HepG2 (cell line): ENCODE results near the gene NPW. TPM values are rescaled to one million over a fixed set of nuclear protein-coding genes. Genes with fewer than 3 reads are reported as not detected.

Experiments
- CC2D1A ChIP-seq: sonication (generic); formaldehyde crosslinking; IDR thresholded peaks from 2 replicates; pipeline ENCODE4 v1.8.1; 2023; ENCODE audit warnings: mild to moderate bottlenecking, missing genetic modification reagents
- GTF3A ChIP-seq: sonication (generic); formaldehyde crosslinking; conservative IDR thresholded peaks from 2 replicates; pipeline ENCODE4 v1.4.0; 2020; ENCODE audit warnings: mild to moderate bottlenecking, missing genetic modification reagents
- HNRNPH1 ChIP-seq: fragments of 200-400 bp; formaldehyde crosslinking; optimal IDR thresholded peaks from 2 replicates; pipeline ENCODE3; 2017; ENCODE audit warnings: mild to moderate bottlenecking, low read depth, low read length
- HOXA3 ChIP-seq: sonication (generic); formaldehyde crosslinking; IDR thresholded peaks from 2 replicates; pipeline ENCODE4 v1.5.0; 2020; ENCODE audit warnings: missing genetic modification reagents
- RXRA ChIP-seq: sonication (generic); formaldehyde crosslinking; IDR thresholded peaks from 2 replicates; pipeline ENCODE4 v1.5.1; 2020; ENCODE audit warnings: missing genetic modification reagents
- SMARCC2 ChIP-seq: fragments of 450-650 bp; IDR thresholded peaks from 2 replicates; pipeline ENCODE4 v1.6.1; 2017; ENCODE audit warnings: antibody characterized with exemption, mild to moderate bottlenecking
- ZNF251 ChIP-seq: sonication (generic); formaldehyde crosslinking; IDR thresholded peaks from 2 replicates; pipeline ENCODE4 v1.9.0; 2021; ENCODE audit warnings: mild to moderate bottlenecking, missing genetic modification reagents
- ZNF609 ChIP-seq: sonication (generic); formaldehyde crosslinking; IDR thresholded peaks from 2 replicates; pipeline ENCODE4 v1.4.0; 2020; ENCODE audit warnings: mild to moderate bottlenecking, missing genetic modification reagents, borderline replicate concordance
- polyA plus RNA-seq, 8 experiments: library from polyadenylated mRNA; depleted of rRNA in 3 of 8; stranded (reverse) in 7 of 8; unstranded in 1 of 8; fragments of >200 nt; fragmentation: Illumina TruSeq in 4 of 8; extraction: Trizol in 4 of 8; gene quantifications; 2 replicates each; pipeline versions ENCODE4 v1.2.1 to v1.2.3, GENCODE V29; 2011 to 2016; ENCODE audit warnings: low read depth in 4 of 8, missing spikeins in 1 of 8, mixed read lengths in 1 of 8; ENCODE audit not compliant: insufficient read depth in 1 of 8
- total RNA-seq, 5 experiments: library from RNA; depleted of rRNA; stranded (reverse); fragments of >200 nt; fragmentation: Illumina TruSeq; extraction: Trizol; gene quantifications; 2 replicates each; pipeline ENCODE4 v1.2.3, GENCODE V29; 2016; ENCODE audit warnings: low read depth in 1 of 5
- TF ChIP-seq, protein P1 (sequence below): sonication (generic); formaldehyde crosslinking; IDR thresholded peaks from 2 replicates; pipeline ENCODE4 v1.4.0; 2020; ENCODE audit warnings: mild to moderate bottlenecking, low read depth, missing genetic modification reagents
- TF ChIP-seq, protein P2 (sequence below): sonication (generic); formaldehyde crosslinking; IDR thresholded peaks from 2 replicates; pipeline ENCODE4 v1.4.0; 2020; ENCODE audit warnings: missing genetic modification reagents

Gene NPW
- total and polyA plus RNA-seq, 2 of the 13 experiments (the other 11 are each of a cell fraction or from before 2014, with no cell fraction given) = 0.24 to 0.97 TPM

- peak; percentile 61 for TF ChIP-seq ZNF609 (CRISPR knock-in tag)
- peak; percentile 93; the same call in 1 of the 2 replicates for TF ChIP-seq GTF3A (CRISPR knock-in tag)
- TF ChIP-seq HOXA3 (CRISPR knock-in tag) = peak; percentile 94
- no peak for TF ChIP-seq HNRNPH1
- TF ChIP-seq ZNF251 (CRISPR knock-in tag) = no peak
- no peak for TF ChIP-seq SMARCC2
- peak; percentile 42 for TF ChIP-seq RXRA (CRISPR knock-in tag)
- TF ChIP-seq, protein P1, sequence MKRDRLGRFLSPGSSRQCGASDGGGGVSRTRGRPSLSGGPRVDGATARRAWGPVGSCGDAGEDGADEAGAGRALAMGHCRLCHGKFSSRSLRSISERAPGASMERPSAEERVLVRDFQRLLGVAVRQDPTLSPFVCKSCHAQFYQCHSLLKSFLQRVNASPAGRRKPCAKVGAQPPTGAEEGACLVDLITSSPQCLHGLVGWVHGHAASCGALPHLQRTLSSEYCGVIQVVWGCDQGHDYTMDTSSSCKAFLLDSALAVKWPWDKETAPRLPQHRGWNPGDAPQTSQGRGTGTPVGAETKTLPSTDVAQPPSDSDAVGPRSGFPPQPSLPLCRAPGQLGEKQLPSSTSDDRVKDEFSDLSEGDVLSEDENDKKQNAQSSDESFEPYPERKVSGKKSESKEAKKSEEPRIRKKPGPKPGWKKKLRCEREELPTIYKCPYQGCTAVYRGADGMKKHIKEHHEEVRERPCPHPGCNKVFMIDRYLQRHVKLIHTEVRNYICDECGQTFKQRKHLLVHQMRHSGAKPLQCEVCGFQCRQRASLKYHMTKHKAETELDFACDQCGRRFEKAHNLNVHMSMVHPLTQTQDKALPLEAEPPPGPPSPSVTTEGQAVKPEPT (CRISPR knock-in tag) = no peak
- TF ChIP-seq, protein P2, sequence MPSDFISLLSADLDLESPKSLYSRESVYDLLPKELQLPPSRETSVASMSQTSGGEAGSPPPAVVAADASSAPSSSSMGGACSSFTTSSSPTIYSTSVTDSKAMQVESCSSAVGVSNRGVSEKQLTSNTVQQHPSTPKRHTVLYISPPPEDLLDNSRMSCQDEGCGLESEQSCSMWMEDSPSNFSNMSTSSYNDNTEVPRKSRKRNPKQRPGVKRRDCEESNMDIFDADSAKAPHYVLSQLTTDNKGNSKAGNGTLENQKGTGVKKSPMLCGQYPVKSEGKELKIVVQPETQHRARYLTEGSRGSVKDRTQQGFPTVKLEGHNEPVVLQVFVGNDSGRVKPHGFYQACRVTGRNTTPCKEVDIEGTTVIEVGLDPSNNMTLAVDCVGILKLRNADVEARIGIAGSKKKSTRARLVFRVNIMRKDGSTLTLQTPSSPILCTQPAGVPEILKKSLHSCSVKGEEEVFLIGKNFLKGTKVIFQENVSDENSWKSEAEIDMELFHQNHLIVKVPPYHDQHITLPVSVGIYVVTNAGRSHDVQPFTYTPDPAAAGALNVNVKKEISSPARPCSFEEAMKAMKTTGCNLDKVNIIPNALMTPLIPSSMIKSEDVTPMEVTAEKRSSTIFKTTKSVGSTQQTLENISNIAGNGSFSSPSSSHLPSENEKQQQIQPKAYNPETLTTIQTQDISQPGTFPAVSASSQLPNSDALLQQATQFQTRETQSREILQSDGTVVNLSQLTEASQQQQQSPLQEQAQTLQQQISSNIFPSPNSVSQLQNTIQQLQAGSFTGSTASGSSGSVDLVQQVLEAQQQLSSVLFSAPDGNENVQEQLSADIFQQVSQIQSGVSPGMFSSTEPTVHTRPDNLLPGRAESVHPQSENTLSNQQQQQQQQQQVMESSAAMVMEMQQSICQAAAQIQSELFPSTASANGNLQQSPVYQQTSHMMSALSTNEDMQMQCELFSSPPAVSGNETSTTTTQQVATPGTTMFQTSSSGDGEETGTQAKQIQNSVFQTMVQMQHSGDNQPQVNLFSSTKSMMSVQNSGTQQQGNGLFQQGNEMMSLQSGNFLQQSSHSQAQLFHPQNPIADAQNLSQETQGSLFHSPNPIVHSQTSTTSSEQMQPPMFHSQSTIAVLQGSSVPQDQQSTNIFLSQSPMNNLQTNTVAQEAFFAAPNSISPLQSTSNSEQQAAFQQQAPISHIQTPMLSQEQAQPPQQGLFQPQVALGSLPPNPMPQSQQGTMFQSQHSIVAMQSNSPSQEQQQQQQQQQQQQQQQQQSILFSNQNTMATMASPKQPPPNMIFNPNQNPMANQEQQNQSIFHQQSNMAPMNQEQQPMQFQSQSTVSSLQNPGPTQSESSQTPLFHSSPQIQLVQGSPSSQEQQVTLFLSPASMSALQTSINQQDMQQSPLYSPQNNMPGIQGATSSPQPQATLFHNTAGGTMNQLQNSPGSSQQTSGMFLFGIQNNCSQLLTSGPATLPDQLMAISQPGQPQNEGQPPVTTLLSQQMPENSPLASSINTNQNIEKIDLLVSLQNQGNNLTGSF (CRISPR knock-in tag) = peak; percentile 36; the same call in 1 of the 2 replicates
- no peak for TF ChIP-seq CC2D1A
Measured at GRCh38 chr16:2047330-2048115, 27.9 kb downstream of the NPW start, which contains the start of the genes NTHL1 and TSC2 (continued).
